Activated T-cell treated with anti-CD3 and anti-CD28 coated beads, Interleukin-2, amount 50 U/mL, for 1 hour (primary cell): Measurements from ENCODE around the gene PRRT1B.

Experiments used
- DNase-seq: peaks from one replicate; pipeline ENCODE4 v3.0.0-alpha.2; 2020

PRRT1B gene

GRCh38 chr9:131601683-131602181, 56.4 kb downstream of the PRRT1B start:
- DNase-seq: no peak

- DNase-seq: no peak
Measured at GRCh38 chr9:131603199-131603598, 57.9 kb downstream of the PRRT1B start.

GRCh38 chr9:131603711-131604439, 58.6 kb downstream of the PRRT1B start:
- no peak for DNase-seq

- DNase-seq: no peak
Measured at GRCh38 chr9:131605770-131606590, 60.7 kb downstream of the PRRT1B start.

GRCh38 chr9:131606896-131607567, 61.7 kb downstream of the PRRT1B start:
- no peak for DNase-seq

GRCh38 chr9:131607591-131607990, 62.3 kb downstream of the PRRT1B start:
- DNase-seq: no peak

GRCh38 chr9:131608493-131609037, 63.2 kb downstream of the PRRT1B start:
- no peak for DNase-seq
